GM12892 (cell line): Measurements from ENCODE around the gene TGOLN2.

Experiments
- POLR2A ChIP-seq: IDR thresholded peaks from 2 replicates; pipeline ENCODE4 v1.6.1; 2011; ENCODE audit warnings: low read depth, low read length, control low read depth
- POLR2AphosphoS5 ChIP-seq: IDR thresholded peaks from 2 replicates; pipeline ENCODE4 v1.6.1; 2011; ENCODE audit warnings: low read depth, low read length, control low read depth

DNA sequence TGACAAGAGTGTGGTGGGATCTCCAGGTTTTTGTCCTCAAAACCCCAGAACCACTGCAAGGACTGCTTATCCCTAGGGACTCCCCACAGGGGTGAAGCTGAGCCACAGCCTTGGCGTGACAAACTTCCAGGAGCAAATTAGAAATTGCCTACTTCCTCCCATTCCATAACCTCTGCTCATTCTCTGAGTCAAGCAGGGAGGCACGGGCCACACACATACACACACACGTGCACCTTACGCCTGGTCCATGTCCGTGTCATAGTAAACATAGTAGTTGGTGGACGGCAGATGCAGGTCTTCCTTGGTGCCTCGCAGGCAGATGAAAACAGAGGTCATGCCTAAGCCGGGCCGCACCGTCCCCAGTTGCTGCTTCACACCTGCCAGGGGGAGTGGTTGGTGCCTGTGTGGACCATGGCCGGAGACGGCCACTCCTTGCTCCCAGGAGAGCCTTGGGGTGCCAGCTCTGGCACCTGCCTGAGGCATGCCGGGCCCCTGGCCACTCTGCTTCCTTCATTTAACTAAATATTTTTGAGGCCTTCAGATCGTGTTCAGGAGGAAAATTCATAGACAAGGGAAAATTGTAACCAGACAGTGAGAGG lies 16.7 kb upstream of the TGOLN2 start:
- TF ChIP-seq POLR2AphosphoS5 (no peak), POLR2A (no peak)
